Subcutaneous abdominal adipose tissue (tissue), 5 donors: Measurements from ENCODE around the gene ACAA2.
A peak's percentile ranks its signal among the peaks of the same experiment; 100 is the strongest.
"Not testable (repeated sequence)": the region's sequence is repeated elsewhere in the genome, so short reads cannot be mapped to it uniquely, and the experiment has no call there.

Experiments used
- H3K27ac ChIP-seq: one replicate; pipeline ENCODE4 v1.7.0; 2013; ENCODE audit warnings: low read depth, mild to moderate bottlenecking, inconsistent platforms, low read length, moderate library complexity
- H3K27me3 ChIP-seq, 5 donors: one replicate each; pipeline ENCODE4 v1.7.0; 2013; ENCODE audit warnings: low read length in 5 of 5, inconsistent platforms in 1 of 5; ENCODE audit not compliant: control insufficient read depth in 5 of 5, insufficient read depth in 4 of 5
- H3K36me3 ChIP-seq, 5 donors: one replicate each; pipeline ENCODE4 v1.7.0; 2013; ENCODE audit warnings: low read length in 5 of 5; ENCODE audit not compliant: control insufficient read depth in 5 of 5, insufficient read depth in 5 of 5
- H3K4me1 ChIP-seq, 5 donors: one replicate each; pipeline ENCODE4 v1.7.0; 2013; ENCODE audit warnings: low read length in 5 of 5, mild to moderate bottlenecking in 3 of 5, moderate library complexity in 1 of 5; ENCODE audit not compliant: control insufficient read depth in 5 of 5, insufficient read depth in 5 of 5
- H3K4me3 ChIP-seq, 5 donors: one replicate each; pipeline ENCODE4 v1.7.0; 2013; ENCODE audit warnings: low read length in 5 of 5, low read depth in 1 of 5
- H3K9ac ChIP-seq, 5 donors: one replicate each; pipeline ENCODE4 v1.7.0; 2013; ENCODE audit warnings: low read length in 5 of 5, mild to moderate bottlenecking in 4 of 5, moderate library complexity in 3 of 5
- H3K9me3 ChIP-seq, 5 donors: one replicate each; pipeline ENCODE4 v1.7.0; 2013; ENCODE audit warnings: low read length in 5 of 5; ENCODE audit not compliant: control insufficient read depth in 5 of 5
- donor health status: healthy.
- donor health status: healthy.
- donor health status: healthy.
- donor health status: healthy.
- donor health status: healthy.

The ACAA2 gene

DNA sequence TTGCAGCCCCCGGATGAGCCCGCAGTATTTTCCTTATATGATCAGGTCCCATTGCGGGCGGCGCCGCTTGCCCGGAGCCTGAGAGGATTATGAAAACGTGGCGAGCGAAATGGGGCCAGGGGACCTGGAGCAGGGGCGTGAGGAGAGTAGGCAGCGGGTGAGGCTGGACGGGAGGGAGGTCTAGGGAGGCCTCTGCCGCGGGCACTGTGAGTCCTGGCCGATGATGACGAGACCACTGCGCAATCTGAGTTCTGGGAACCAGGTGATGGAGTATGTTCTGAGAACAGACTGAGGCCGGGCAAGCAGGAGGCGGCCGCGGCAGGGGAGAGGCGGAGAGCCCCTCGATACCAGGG lies 790 bp upstream of the ACAA2 start:
- Histone ChIP-seq H3K36me3 (peaks cover 0 to 5% (median 4%) of the 10 kb centered on the region in 5 donors), H3K4me3 (peak overlapping the region; percentile 66 to 88 (median 87)), H3K4me1 (peaks cover 0 to 34% (median 27%) of the 10 kb centered on the region in 5 donors), H3K9ac (peak overlapping the region; percentile 19 to 92 (median 92)), H3K27me3 (no peaks in the 10 kb centered on the region), H3K9me3 (peaks cover 0 to 3% (median 3%) of the 10 kb centered on the region in 5 donors), H3K27ac (peak overlapping the region; percentile 99)

DNA sequence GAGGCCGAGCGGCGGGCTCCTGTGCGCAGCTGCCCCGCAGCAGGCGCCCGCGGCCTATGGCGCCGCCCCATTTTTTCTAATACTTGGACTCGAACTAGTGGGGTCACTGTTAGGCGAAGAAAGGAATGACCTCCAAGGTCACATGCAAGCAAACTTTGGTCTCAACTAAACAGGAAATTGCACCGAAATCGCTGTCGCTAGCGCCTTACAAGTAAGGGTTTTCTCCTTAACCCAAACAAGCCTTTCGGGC lies 339 bp downstream of the ACAA2 start:
- H3K9ac ChIP-seq: peak overlapping the region; percentile 91 to 97 (median 93)
- peaks cover 0 to 6% (median 3%) of the 10 kb centered on the region in 5 donors for H3K9me3 ChIP-seq
- peak overlapping the region; percentile 76 to 88 (median 87) for H3K4me3 ChIP-seq
- no peaks in the 10 kb centered on the region for H3K27me3 ChIP-seq
- peak overlapping the region; percentile 99 for H3K27ac ChIP-seq
- H3K36me3 ChIP-seq: peaks cover 0 to 5% (median 4%) of the 10 kb centered on the region in 5 donors
- peaks cover 0 to 34% (median 27%) of the 10 kb centered on the region in 5 donors for H3K4me1 ChIP-seq

DNA sequence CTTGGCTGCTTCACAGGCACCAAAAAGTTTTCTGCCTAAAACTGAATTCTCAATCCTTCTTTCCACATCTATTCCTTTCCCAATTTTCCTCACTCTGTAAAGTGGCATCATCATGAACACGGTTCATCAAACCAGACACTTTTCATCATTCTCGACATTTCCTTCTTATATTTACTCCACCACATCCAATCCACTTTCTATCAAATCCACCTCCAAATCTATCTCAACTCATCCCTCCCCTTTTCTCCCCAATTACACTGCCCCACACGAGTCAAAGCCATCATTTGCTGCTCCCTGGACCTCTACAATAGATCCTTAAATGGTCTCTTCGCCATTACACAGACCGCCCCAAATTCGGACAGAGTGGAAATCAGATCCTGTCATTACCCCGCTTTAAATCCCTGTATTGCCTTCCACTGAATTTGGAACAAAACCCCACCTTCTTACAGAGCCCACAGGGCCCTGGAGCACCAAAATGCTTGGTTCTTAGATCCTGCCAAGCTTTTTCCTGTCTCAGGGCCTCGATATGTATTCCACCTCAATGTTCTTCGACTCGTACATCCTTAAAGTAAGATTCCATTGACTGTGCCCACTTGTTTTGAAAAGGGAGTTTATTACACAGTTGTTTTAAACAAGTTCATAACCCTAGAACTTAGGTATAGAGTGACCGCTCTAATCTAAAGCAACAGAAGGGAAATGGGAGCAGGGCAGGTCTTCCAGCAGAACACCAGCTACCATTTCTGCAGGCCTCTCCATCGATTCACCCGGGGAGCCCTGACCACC lies 856 bp downstream of the ACAA2 start:
- H3K9ac ChIP-seq: peak overlapping the region; percentile 91 to 97 (median 93)
- H3K27me3 ChIP-seq: no peaks in the 10 kb centered on the region
- peaks cover 0 to 34% (median 27%) of the 10 kb centered on the region in 5 donors for H3K4me1 ChIP-seq
- peaks cover 0 to 4% (median 0%) of the 10 kb centered on the region in 5 donors for H3K36me3 ChIP-seq
- peak overlapping the region; percentile 99 for H3K27ac ChIP-seq
- H3K4me3 ChIP-seq: peak overlapping the region; percentile 76 to 88 (median 87)
- peaks cover 0 to 6% (median 3%) of the 10 kb centered on the region in 5 donors for H3K9me3 ChIP-seq

DNA sequence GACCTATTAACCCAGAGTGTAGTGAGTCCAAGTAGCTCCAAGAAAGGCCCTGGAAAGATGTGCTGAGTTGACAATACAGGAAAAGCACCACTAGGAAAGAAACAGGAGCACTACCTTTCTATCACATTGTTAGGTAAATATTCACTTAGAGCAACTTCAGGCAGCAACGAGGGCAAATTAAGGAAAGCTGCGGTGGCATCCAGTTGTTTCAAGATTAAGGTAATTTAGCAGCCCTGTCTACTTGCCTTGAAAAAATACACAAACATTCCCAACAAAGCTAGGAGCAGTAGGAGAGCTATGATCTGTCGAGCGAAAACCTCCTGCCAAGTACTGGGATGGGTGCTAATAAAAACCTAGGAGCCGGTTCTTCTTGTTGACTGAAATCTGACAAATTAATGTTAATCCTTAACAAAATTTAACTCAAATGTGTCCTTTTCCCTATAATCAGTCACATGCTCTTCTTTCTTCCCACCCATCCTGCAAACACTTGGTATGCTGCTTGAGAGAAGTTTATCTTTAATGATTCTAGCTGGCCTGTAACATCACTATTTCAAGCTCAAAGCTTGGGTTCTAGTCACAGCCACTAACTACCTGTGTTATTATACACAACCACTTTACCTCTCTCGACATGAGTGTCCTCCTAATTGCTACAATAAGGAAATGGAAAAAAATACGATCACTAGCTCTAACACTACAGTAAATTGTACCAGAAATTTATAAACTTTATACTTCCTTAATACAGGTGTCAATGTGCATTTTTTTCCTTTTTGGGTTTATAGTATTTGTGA lies 2.0 kb downstream of the ACAA2 start:
- peaks cover 0 to 4% (median 0%) of the 10 kb centered on the region in 5 donors for H3K36me3 ChIP-seq
- peak overlapping the region in 3 of 5 donors; percentile 42 to 88 (median 51) for H3K4me3 ChIP-seq
- no peaks in the 10 kb centered on the region for H3K27me3 ChIP-seq
- H3K9me3 ChIP-seq: peaks cover 0 to 6% (median 3%) of the 10 kb centered on the region in 5 donors
- H3K27ac ChIP-seq: no peak overlapping the region
- H3K9ac ChIP-seq: peak overlapping the region in 3 of 5 donors; percentile 33 to 97 (median 93)
- H3K4me1 ChIP-seq: peaks cover 0 to 34% (median 27%) of the 10 kb centered on the region in 5 donors

DNA sequence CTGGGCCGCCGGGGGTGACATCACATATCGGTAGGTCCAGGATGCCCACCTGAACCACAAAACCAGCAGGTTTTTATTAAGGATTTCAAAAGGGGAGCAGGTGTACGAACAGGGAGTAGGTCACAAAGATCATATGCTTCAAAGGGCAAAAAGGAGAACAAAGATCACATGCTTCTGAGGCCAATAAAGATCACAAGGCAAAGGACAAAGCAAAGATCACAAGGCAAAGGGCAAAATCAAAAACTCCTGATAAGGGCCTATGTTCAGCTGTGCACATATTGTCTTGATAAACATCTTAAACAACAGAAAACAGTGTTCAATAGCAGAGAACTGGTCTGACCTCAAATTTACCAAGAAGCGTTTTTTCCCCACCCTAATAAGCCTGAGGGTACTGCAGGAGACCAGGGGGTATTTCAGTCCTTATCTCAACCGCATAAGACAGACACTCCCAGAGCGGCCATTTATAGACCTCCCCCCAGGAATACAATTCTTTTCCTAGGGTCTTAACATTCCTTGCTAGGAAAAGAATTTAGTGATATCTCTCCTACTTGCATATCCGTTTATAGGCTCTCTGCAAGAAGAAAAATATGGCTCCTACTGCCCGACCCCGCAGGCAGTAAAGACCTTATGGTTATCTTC lies 4.7 kb downstream of the ACAA2 start:
- H3K9ac ChIP-seq, H3K27ac ChIP-seq, H3K9me3 ChIP-seq, H3K27me3 ChIP-seq, H3K4me3 ChIP-seq, H3K36me3 ChIP-seq: not testable (repeated sequence)
- H3K4me1 ChIP-seq: peaks cover 0 to 28% (median 22%) of the 10 kb centered on the region in 5 donors

DNA sequence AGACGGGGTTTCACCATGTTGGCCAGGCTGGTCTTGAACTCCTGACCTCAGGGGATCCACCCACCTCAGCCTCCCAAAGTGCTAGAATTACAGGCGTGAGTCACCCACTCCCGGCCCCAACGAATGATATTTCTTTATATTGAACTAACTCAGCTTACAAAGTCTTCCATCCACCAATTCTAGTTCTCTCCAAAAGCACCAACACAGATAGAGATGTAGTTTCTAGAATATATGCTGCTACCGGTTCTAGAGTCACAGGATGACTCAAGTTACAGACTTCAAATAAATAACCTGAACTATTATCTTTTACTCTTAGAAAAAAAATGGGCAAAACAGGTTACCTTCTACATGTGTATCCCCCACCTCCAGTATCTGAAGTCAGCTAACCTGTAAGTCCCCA lies 9.2 kb downstream of the ACAA2 start:
- Histone ChIP-seq H3K9ac (no peak overlapping the region), H3K27me3 (no peaks in the 10 kb centered on the region), H3K4me3 (no peak overlapping the region), H3K9me3 (peaks cover 0 to 2% (median 0%) of the 10 kb centered on the region in 5 donors), H3K27ac (no peak overlapping the region), H3K4me1 (peaks cover 0 to 2% (median 0%) of the 10 kb centered on the region in 5 donors), H3K36me3 (peaks cover 7 to 15% (median 11%) of the 10 kb centered on the region in 5 donors)

DNA sequence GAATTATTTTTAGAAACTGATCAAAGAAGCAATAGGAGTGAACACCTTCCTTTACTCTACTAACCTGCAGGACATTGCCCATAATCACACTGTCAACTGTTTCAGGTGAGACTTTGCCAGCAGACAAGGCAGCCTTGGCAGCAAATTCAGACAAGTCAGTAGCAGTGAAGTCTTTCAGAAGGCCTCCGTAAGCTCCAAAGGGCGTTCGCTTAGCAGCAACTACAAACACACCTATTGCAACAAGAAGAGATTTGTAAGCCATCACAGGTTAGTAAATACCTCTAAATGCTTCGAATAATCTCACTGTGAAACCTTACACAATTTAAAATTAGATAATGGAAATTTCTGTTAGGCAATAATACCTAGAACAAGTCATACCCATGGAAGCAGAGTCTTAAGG lies 10.7 kb downstream of the ACAA2 start:
- H3K27ac ChIP-seq: no peak overlapping the region
- no peak overlapping the region for H3K9ac ChIP-seq

DNA sequence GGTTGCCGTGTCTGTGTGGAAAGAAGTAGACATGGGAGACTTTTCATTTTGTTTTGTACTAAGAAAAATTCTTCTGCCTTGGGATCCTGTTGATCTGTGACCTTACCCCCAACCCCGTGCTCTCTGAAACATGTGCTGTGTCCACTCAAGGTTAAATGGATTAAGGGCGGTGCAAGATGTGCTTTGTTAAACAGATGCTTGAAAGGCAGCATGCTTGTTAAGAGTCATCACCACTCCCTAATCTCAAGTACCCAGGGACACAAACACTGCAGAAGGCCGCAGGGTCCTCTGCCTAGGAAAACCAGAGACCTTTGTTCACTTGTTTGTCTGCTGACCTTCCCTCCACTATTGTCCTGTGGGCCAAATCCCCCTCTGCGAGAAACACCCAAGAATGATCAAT lies 12.8 kb downstream of the ACAA2 start:
- not testable (repeated sequence) for H3K4me3 ChIP-seq, H3K27ac ChIP-seq, H3K9me3 ChIP-seq, H3K4me1 ChIP-seq, H3K9ac ChIP-seq, H3K27me3 ChIP-seq
- H3K36me3 ChIP-seq: peaks cover 17 to 30% (median 25%) of the 10 kb centered on the region in 5 donors

More for the DNA sequence above, 10.7 kb downstream of the ACAA2 start:
- H3K4me3 ChIP-seq: no peak overlapping the region
- H3K27me3 ChIP-seq: no peaks in the 10 kb centered on the region
- H3K36me3 ChIP-seq: peaks cover 7 to 15% (median 15%) of the 10 kb centered on the region in 5 donors
- H3K4me1 ChIP-seq: peaks cover 0 to 2% (median 0%) of the 10 kb centered on the region in 5 donors
- H3K9me3 ChIP-seq: no peaks in the 10 kb centered on the region

DNA sequence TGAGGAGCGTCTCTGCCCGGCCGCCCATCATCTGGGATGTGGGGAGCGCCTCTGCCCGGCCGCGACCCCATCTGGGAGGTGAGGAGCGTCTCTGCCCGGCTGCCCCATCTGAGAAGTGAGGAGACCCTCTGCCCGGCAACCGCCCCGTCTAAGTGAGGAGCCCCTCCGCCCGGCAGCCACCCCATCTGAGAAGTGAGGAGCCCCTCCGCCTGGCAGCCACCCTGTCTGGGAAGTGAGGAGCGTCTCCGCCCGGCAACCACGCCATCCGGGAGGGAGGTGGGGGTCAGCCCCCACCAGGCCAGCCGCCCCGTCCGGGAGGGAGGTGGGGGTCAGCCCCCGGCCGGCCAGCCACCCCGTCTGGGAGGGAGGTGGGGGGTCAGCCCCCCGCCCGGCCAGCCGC lies 13.5 kb downstream of the ACAA2 start:
- not testable (repeated sequence) for H3K9me3 ChIP-seq, H3K27me3 ChIP-seq, H3K4me3 ChIP-seq, H3K9ac ChIP-seq, H3K4me1 ChIP-seq, H3K27ac ChIP-seq
- peaks cover 18 to 37% (median 31%) of the 10 kb centered on the region in 5 donors for H3K36me3 ChIP-seq

DNA sequence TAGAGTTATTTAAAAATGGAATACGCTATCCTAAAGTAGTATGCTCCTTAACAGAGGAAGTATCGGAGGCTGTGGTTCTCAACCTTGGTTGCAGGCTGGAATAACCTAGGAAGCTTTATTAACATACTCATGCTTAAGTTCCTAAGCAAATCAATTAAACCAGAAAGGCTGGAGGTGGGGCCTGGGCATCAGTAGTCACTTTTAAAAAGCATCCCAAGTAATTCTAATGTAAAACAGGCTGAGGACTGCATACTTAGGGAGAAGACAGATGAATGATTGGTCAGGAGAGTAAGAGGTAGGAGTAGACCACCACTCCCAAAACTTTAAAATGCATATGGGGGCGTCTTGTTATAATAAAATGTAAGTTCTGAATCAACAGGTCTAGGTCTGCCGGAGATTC lies 15.3 kb downstream of the ACAA2 start:
- Histone ChIP-seq H3K9me3 (no peaks in the 10 kb centered on the region), H3K27me3 (no peaks in the 10 kb centered on the region), H3K9ac (no peak overlapping the region), H3K4me3 (no peak overlapping the region), H3K4me1 (no peaks in the 10 kb centered on the region), H3K27ac (no peak overlapping the region), H3K36me3 (peaks cover 30 to 53% (median 49%) of the 10 kb centered on the region in 5 donors)
